Brain microvascular endothelial cell (primary cell): ENCODE measurements around the gene HLA-DRB5.

Experiments used
- DNase-seq: peaks from one replicate; pipeline ENCODE4 v3.0.0-alpha.2; 2020
- H3K27ac ChIP-seq: fragments of 250-450 bp; sonication (Bioruptor Pico); 2 replicates; pipeline ENCODE4 v1.5.1; 2020; ENCODE audit warnings: mild to moderate bottlenecking, moderate library complexity
- H3K27me3 ChIP-seq: fragments of 250-450 bp; sonication (Bioruptor Pico); replicated peaks from 2 replicates; pipeline ENCODE4 v1.5.1; 2020; ENCODE audit warnings: mild to moderate bottlenecking
- H3K36me3 ChIP-seq: fragments of 250-450 bp; sonication (Bioruptor Pico); replicated peaks from 2 replicates; pipeline ENCODE4 v1.5.1; 2020; ENCODE audit warnings: mild to moderate bottlenecking
- H3K4me3 ChIP-seq: 2 replicates; pipeline ENCODE4 v1.5.1; 2011; ENCODE audit warnings: low read depth, mild to moderate bottlenecking, control low read depth, low read length, moderate library complexity
- CTCF ChIP-seq: IDR thresholded peaks from 2 replicates; pipeline ENCODE4 v1.5.1; 2011; ENCODE audit warnings: low read depth, mild to moderate bottlenecking, moderate library complexity, low read length, control low read depth, inconsistent platforms; ENCODE audit errors: missing control alignments
- in situ Hi-C: cut with HindIII; loops from 2 replicates; pipeline ENCODE4 v1.10.0; 2017; ENCODE audit warnings: low sequenced_read_pairs, low pct_ligation_motif_present

The HLA-DRB5 gene

GRCh38 chr6:32519910-32520258 is 10.2 kb downstream of the HLA-DRB5 start:
- no peak for TF ChIP-seq CTCF
- H3K27ac ChIP-seq, result no peak overlapping the region
- H3K36me3 ChIP-seq, result no peaks in the 10 kb centered on the region
- in situ Hi-C loops, result loop anchor here (10.0 kb wide), 1 partner anchor 65 kb away; the partner anchor contains the start of gene HLA-DRB1
- no peaks in the 10 kb centered on the region for H3K27me3 ChIP-seq
- no peak for DNase-seq
- no peak overlapping the region for H3K4me3 ChIP-seq

- H3K4me3 ChIP-seq, result no peak overlapping the region
- no peak for TF ChIP-seq CTCF
- H3K27me3 ChIP-seq, result no peaks in the 10 kb centered on the region
- in situ Hi-C loops, result no loop called here
- no peak for DNase-seq
- H3K36me3 ChIP-seq, result no peaks in the 10 kb centered on the region
- H3K27ac ChIP-seq, result no peak overlapping the region
Measured at GRCh38 chr6:32519118-32519909, 10.8 kb downstream of the HLA-DRB5 start.

- Histone ChIP-seq H3K27me3 (no peaks in the 10 kb centered on the region), H3K36me3 (no peaks in the 10 kb centered on the region), H3K4me3 (no peak overlapping the region), H3K27ac (no peak overlapping the region)
- no peak for DNase-seq
- no peak for TF ChIP-seq CTCF
- in situ Hi-C loops, result no loop called here
Measured at GRCh38 chr6:32517654-32518445, 12.2 kb downstream of the HLA-DRB5 start.

GRCh38 chr6:32501016-32501415 is 29.1 kb downstream of the HLA-DRB5 start:
- DNase-seq, result no peak
- H3K4me3 ChIP-seq, result no peak overlapping the region
- in situ Hi-C loops, result no loop called here
- H3K27me3 ChIP-seq, result no peaks in the 10 kb centered on the region
- TF ChIP-seq CTCF, result no peak
- no peak overlapping the region for H3K27ac ChIP-seq
- H3K36me3 ChIP-seq, result no peaks in the 10 kb centered on the region

- H3K27me3 ChIP-seq, result no peaks in the 10 kb centered on the region
- in situ Hi-C loops, result no loop called here
- no peak overlapping the region for H3K4me3 ChIP-seq
- H3K36me3 ChIP-seq, result no peaks in the 10 kb centered on the region
- no peak overlapping the region for H3K27ac ChIP-seq
- TF ChIP-seq CTCF, result no peak
- no peak for DNase-seq
Measured at GRCh38 chr6:32492351-32492750, 37.7 kb downstream of the HLA-DRB5 start.
